GM12891 (cell line): Measurements from ENCODE around the gene KCNQ5.

ENCODE experiments used
- POLR2A ChIP-seq: IDR thresholded peaks from 2 replicates; pipeline ENCODE4 v1.6.1; 2011; ENCODE audit warnings: low read depth, low read length, control low read depth
- POLR2AphosphoS5 ChIP-seq: IDR thresholded peaks from 2 replicates; pipeline ENCODE4 v1.6.1; 2011; ENCODE audit warnings: low read depth, low read length, control low read depth
- POU2F2 ChIP-seq: IDR thresholded peaks from 2 replicates; pipeline ENCODE4 v1.6.1; 2011; ENCODE audit warnings: low read depth, mild to moderate bottlenecking, control low read depth, low read length, moderate library complexity
- SPI1 ChIP-seq: IDR thresholded peaks from 2 replicates; pipeline ENCODE4 v1.6.1; 2011; ENCODE audit warnings: low read depth, low read length, control low read depth
- TAF1 ChIP-seq: IDR thresholded peaks from 2 replicates; pipeline ENCODE4 v1.6.1; 2011; ENCODE audit warnings: low read depth, low read length, control low read depth

- no peak for TF ChIP-seq POLR2AphosphoS5
- TF ChIP-seq POLR2A: no peak
- no peak for TF ChIP-seq POU2F2
- TF ChIP-seq TAF1: no peak
- TF ChIP-seq SPI1: no peak
Measured at GRCh38 chr6:73200247-73200646, 578.4 kb downstream of the KCNQ5 start.
